LNCaP clone FGC (cell line): ENCODE results near the gene NT5C3A.
A peak's percentile ranks its signal among the peaks of the same experiment; 100 is the strongest.
"Not testable (repeated sequence)": the region's sequence is repeated elsewhere in the genome, so short reads cannot be mapped to it uniquely, and the experiment has no call there.

Source experiments
- DNase-seq: peaks from one replicate; pipeline ENCODE4 v3.0.0-alpha.2; 2011; ENCODE audit warnings: low read depth
- H3K4me3 ChIP-seq: 2 replicates; pipeline ENCODE4 v1.5.1; 2011; ENCODE audit warnings: mild to moderate bottlenecking, low read depth, low read length, control low read depth

The NT5C3A gene

GRCh38 chr7:32991068-32991585 is 71.4 kb downstream of the NT5C3A start:
- peak; percentile 18 for DNase-seq
- H3K4me3 ChIP-seq = not testable (repeated sequence)

GRCh38 chr7:32988148-32988547 is 74.4 kb downstream of the NT5C3A start:
- not testable (repeated sequence) for H3K4me3 ChIP-seq, DNase-seq

GRCh38 chr7:32979902-32980301 is 82.7 kb downstream of the NT5C3A start:
- not testable (repeated sequence) for H3K4me3 ChIP-seq, DNase-seq

GRCh38 chr7:32979246-32979645 is 83.3 kb downstream of the NT5C3A start:
- not testable (repeated sequence) for DNase-seq, H3K4me3 ChIP-seq

- H3K4me3 ChIP-seq, DNase-seq: not testable (repeated sequence)
Measured at GRCh38 chr7:32977159-32977558, 85.4 kb downstream of the NT5C3A start.

- H3K4me3 ChIP-seq, DNase-seq: not testable (repeated sequence)
Measured at GRCh38 chr7:32971967-32972366, 90.6 kb downstream of the NT5C3A start.

GRCh38 chr7:32967268-32967582 is 95.4 kb downstream of the NT5C3A start:
- DNase-seq, H3K4me3 ChIP-seq: not testable (repeated sequence)

- DNase-seq, H3K4me3 ChIP-seq: not testable (repeated sequence)
Measured at GRCh38 chr7:32966489-32967267, 95.9 kb downstream of the NT5C3A start.

- DNase-seq, H3K4me3 ChIP-seq: not testable (repeated sequence)
Measured at GRCh38 chr7:32964461-32965159, 98.0 kb downstream of the NT5C3A start.
